Kasumi-1 (cell line): Measurements from ENCODE around the gene LILRB1.
A peak's percentile ranks its signal among the peaks of the same experiment; 100 is the strongest.
"Not testable (repeated sequence)": the region's sequence is repeated elsewhere in the genome, so short reads cannot be mapped to it uniquely, and the experiment has no call there.

Source experiments
- DNase-seq, 2 experiments: peaks; one replicate each; lab custom pipeline; 2025; lab: John Stamatoyannopoulos, UW

Gene LILRB1

GRCh38 chr19:54624934-54625730 is 5.2 kb upstream of the LILRB1 start:
- DNase-seq, result not testable (repeated sequence)

GRCh38 chr19:54626757-54627156 is 3.5 kb upstream of the LILRB1 start:
- DNase-seq, result no peak

- not testable (repeated sequence) for DNase-seq
These were observed 2.4 kb upstream of the LILRB1 start for GRCh38 chr19:54627912-54628311.

- DNase-seq, result no peak
These were observed 498 bp downstream of the LILRB1 start for GRCh38 chr19:54630782-54631181.

- DNase-seq, result not testable (repeated sequence)
These were observed 1.4 kb downstream of the LILRB1 start for GRCh38 chr19:54631489-54632337.

- not testable (repeated sequence) for DNase-seq
These were observed 2.2 kb downstream of the LILRB1 start for GRCh38 chr19:54632517-54632916.

GRCh38 chr19:54633401-54633800 is 3.1 kb downstream of the LILRB1 start:
- no peak for DNase-seq

- DNase-seq, result not testable (repeated sequence)
These were observed 5.8 kb downstream of the LILRB1 start for GRCh38 chr19:54636081-54636480.

GRCh38 chr19:54638683-54639082 is 8.4 kb downstream of the LILRB1 start:
- DNase-seq, result no peak

- DNase-seq, result not testable (repeated sequence)
These were observed 12.7 kb downstream of the LILRB1 start for GRCh38 chr19:54642953-54643352.

GRCh38 chr19:54643583-54643982 is 13.3 kb downstream of the LILRB1 start:
- DNase-seq, result not testable (repeated sequence)

- no peak for DNase-seq
These were observed 13.8 kb downstream of the LILRB1 start for GRCh38 chr19:54644056-54644455.

GRCh38 chr19:54646331-54646841 is 16.1 kb downstream of the LILRB1 start:
- no peak for DNase-seq

GRCh38 chr19:54648129-54648528 is 17.8 kb downstream of the LILRB1 start:
- DNase-seq, result peak; percentile 14 to 27

GRCh38 chr19:54650108-54650655 is 19.9 kb downstream of the LILRB1 start:
- no peak for DNase-seq

- peak; percentile 78 to 90 for DNase-seq
These were observed 23.0 kb downstream of the LILRB1 start for GRCh38 chr19:54653181-54653809.

- DNase-seq, result no peak
These were observed 24.4 kb downstream of the LILRB1 start for GRCh38 chr19:54654447-54655321.

- no peak for DNase-seq
These were observed 29.0 kb downstream of the LILRB1 start for GRCh38 chr19:54659300-54659699.

GRCh38 chr19:54660306-54660705 is 30.0 kb downstream of the LILRB1 start:
- DNase-seq, result no peak

GRCh38 chr19:54660964-54661363 is 30.7 kb downstream of the LILRB1 start:
- DNase-seq, result peak; percentile 39 to 50
